Neural crest cell (in vitro differentiated cells): Measurements from ENCODE around the gene MIEF1. TPM values are rescaled to one million over a fixed set of nuclear protein-coding genes. Genes with fewer than 3 reads are reported as not detected.

ENCODE experiments used
- DNase-seq: peaks from one replicate; pipeline ENCODE4 v3.0.0; 2021; ENCODE audit warnings: low read depth, mixed read lengths, low spot score
- H3K27ac Mint-ChIP-seq: one replicate; pipeline ENCODE4 v1.8.0; 2021; ENCODE audit warnings: mild to moderate bottlenecking, mixed read lengths; ENCODE audit not compliant: unreplicated experiment
- H3K27me3 Mint-ChIP-seq: 2 replicates; pipeline ENCODE4 v1.8.0; 2021; ENCODE audit warnings: low read depth, mild to moderate bottlenecking, mixed read lengths
- H3K36me3 Mint-ChIP-seq: 2 replicates; pipeline ENCODE4 v1.8.0; 2021; ENCODE audit warnings: low read depth, mild to moderate bottlenecking, mixed read lengths
- H3K4me1 Mint-ChIP-seq: 2 replicates; pipeline ENCODE4 v1.8.0; 2021; ENCODE audit warnings: mixed read lengths
- H3K4me3 Mint-ChIP-seq: one replicate; pipeline ENCODE4 v1.8.0; 2021; ENCODE audit warnings: mild to moderate bottlenecking, mixed read lengths
- H3K9me3 Mint-ChIP-seq: 2 replicates; pipeline ENCODE4 v1.8.0; 2021; ENCODE audit warnings: mixed read lengths
- total RNA-seq: library from RNA; stranded (reverse); gene quantifications from 2 replicates; pipeline ENCODE4 v1.2.1, GENCODE V29; 2021
- TF ChIP-seq, protein P1 (sequence below): fragments of 200-600 bp; sonication (generic); conservative IDR thresholded peaks from 2 replicates; pipeline ENCODE4 v1.5.0; 2021; ENCODE audit warnings: antibody characterized with exemption, mild to moderate bottlenecking

The MIEF1 gene
- total RNA-seq, 1 donor from 2014 or later: 45.0 TPM

DNA sequence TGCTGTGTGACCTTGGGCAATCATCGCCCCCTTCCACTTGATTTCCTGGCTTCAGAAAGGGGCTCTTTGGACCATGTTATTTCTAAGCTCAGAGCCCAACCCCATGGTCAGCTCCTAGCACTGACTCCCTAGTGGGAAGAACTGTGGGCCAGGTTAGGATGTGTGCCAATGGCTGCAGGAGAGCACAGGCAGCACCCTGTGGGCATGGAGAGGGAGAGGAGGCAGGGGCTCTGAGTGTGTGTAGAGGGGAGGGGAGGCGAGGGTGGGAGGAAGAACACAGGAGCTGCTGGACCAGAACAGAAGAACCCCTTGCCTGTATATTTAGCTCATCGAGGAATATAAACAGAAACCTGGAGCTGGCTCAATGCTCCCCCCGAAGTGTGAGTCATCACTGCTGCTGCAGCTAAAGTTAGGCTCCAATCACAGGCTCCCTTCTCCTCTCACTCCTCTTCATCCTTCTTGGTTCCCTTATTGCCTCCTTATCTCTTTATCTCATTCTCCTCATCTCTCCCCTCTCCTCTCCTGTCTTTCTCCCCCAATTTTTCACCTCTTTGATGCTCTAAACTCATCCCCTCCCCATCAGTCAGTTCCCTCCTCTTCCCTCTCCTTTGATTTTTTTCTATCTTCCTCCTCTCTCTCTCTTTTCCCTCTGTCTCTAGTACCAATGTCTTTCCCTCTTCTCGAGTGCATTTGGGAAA lies 44.9 kb downstream of the MIEF1 start:
- TF ChIP-seq, protein P1, sequence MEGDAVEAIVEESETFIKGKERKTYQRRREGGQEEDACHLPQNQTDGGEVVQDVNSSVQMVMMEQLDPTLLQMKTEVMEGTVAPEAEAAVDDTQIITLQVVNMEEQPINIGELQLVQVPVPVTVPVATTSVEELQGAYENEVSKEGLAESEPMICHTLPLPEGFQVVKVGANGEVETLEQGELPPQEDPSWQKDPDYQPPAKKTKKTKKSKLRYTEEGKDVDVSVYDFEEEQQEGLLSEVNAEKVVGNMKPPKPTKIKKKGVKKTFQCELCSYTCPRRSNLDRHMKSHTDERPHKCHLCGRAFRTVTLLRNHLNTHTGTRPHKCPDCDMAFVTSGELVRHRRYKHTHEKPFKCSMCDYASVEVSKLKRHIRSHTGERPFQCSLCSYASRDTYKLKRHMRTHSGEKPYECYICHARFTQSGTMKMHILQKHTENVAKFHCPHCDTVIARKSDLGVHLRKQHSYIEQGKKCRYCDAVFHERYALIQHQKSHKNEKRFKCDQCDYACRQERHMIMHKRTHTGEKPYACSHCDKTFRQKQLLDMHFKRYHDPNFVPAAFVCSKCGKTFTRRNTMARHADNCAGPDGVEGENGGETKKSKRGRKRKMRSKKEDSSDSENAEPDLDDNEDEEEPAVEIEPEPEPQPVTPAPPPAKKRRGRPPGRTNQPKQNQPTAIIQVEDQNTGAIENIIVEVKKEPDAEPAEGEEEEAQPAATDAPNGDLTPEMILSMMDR: no peak
- Mint-ChIP-seq H3K4me3 (no peak overlapping the region), H3K27ac (no peak overlapping the region), H3K27me3 (peaks cover 80% of the 10 kb centered on the region), H3K4me1 (peaks cover 3% of the 10 kb centered on the region), H3K36me3 (no peaks in the 10 kb centered on the region), H3K9me3 (no peaks in the 10 kb centered on the region)
- no peak for DNase-seq

DNA sequence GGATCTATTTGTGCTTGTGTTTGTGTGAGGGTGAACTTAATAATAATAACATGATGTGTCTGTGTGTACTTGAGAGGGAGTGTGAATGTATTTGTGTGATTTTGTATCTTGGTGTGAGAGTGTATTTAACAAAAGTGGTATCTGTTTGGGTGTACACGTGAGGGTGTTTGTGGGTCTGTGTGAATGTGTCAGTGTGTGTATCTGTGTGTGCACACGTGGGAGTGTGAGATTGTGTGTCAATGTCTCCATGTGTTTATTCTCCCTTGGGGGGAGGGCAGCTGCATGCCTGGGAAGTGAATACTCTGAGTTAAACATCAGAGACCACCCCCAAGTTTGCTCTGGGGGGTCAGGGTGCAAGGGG lies 45.5 kb downstream of the MIEF1 start:
- H3K27ac Mint-ChIP-seq: no peak overlapping the region
- H3K27me3 Mint-ChIP-seq: peaks cover 81% of the 10 kb centered on the region

DNA sequence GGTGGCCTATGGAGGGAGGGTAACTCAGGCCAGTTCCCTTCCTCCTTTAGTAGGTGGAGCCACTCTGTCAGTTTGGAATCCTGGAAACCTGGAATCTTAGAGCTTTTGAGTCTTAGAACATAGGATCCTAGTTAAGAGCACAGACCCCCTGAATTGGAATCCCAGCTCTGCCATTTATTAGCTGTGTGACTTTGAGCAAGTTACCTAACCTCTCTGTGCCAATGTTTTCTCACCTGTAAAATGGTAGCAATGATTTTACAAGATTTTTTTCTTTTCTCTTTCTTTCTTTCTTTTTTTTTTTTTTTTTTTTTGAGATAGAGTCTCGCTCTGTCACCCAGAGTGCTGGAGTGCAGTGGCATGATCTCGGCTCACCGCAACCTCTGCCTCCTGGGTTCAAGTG lies 51.3 kb downstream of the MIEF1 start:
- DNase-seq: no peak
- peaks cover 82% of the 10 kb centered on the region for H3K27me3 Mint-ChIP-seq
- no peaks in the 10 kb centered on the region for H3K36me3 Mint-ChIP-seq
- no peak overlapping the region for H3K27ac Mint-ChIP-seq
- no peak overlapping the region for H3K4me3 Mint-ChIP-seq
- TF ChIP-seq, protein P1: no peak
- H3K4me1 Mint-ChIP-seq: peaks cover 5% of the 10 kb centered on the region
- H3K9me3 Mint-ChIP-seq: no peaks in the 10 kb centered on the region

More for the DNA sequence above, 45.5 kb downstream of the MIEF1 start:
- H3K36me3 Mint-ChIP-seq: no peaks in the 10 kb centered on the region
- H3K4me3 Mint-ChIP-seq: no peak overlapping the region
- H3K9me3 Mint-ChIP-seq: no peaks in the 10 kb centered on the region
- H3K4me1 Mint-ChIP-seq: peaks cover 3% of the 10 kb centered on the region
- DNase-seq: no peak
- TF ChIP-seq, protein P1: no peak

DNA sequence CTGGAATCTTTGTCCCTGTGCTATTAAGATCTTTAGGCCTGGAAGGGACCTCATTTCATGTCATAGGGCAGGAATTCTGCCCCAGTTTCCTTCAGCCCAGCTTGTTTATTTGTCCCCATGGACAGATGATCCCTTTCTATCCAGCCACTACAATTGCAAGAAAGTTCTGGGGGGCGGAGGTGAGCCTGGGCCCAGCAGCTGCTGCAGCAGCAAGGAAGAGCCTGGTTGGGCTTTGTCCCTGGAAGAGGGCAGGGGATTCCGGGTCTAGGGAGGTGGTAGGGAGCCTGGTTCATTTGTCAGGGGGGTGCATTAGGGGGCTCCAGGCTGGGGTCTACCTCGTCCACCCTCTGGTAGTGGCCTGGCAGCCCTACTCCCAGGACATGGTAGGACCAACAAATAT lies 52.1 kb downstream of the MIEF1 start:
- H3K9me3 Mint-ChIP-seq: no peaks in the 10 kb centered on the region
- H3K4me1 Mint-ChIP-seq: peaks cover 5% of the 10 kb centered on the region
- TF ChIP-seq, protein P1: no peak
- H3K27me3 Mint-ChIP-seq: peaks cover 84% of the 10 kb centered on the region
- H3K27ac Mint-ChIP-seq: no peak overlapping the region
- H3K4me3 Mint-ChIP-seq: no peak overlapping the region
- DNase-seq: no peak
- no peaks in the 10 kb centered on the region for H3K36me3 Mint-ChIP-seq

DNA sequence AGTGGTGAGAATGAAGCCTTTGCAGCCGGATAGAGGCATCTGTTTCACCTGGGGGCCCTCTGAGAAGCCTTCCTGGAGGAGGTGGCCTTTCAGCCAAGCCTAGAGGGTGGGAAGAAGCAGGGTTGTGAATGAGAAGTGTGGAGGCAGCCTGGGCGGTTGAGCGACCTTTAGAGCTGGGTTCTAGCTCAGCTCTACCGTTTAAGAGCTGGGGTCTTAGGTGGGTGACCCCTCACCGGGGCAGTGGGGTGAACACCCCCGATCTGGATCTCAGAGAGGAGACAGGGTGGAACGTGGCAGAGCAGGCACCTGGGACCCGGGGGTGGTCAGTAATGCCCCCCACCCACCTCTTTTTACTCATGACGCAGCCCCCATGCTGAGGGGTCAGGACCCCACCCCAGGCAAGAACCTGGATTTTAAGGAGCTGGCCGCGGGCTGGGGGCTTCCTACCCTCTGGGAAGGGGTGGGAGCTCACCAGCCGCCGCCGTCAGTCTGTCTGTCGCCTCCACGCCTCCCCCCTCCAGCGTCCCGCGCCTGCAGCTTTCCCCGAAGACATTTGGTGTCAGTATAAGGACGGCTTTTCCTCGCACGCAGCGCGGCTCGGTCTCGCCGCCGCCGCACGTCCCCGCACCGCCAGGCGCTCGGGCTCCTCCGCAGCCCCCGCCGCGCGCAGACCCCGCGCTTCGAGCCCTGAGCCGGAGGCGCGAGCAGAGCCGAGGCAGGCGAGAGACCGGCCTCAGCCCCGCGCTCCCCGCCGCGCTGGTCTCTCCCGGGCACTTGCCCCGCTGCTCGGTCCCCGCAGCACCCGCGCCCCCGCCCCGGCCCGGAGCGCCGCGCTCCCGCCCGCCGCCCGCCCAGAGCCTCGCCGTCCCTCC lies 55.1 kb downstream of the MIEF1 start:
- no peak for DNase-seq
- Mint-ChIP-seq H3K4me1 (peaks cover 5% of the 10 kb centered on the region), H3K27ac (no peak overlapping the region), H3K9me3 (no peaks in the 10 kb centered on the region), H3K4me3 (peak overlapping the region; percentile 68), H3K27me3 (peaks cover 86% of the 10 kb centered on the region), H3K36me3 (no peaks in the 10 kb centered on the region)
- TF ChIP-seq, protein P1: no peak
